IMR-90 (cell line): ENCODE data around the gene ACBD3. TPM values are rescaled to one million over a fixed set of nuclear protein-coding genes. Genes with fewer than 3 reads are reported as not detected.
"Not testable (repeated sequence)": the region's sequence is repeated elsewhere in the genome, so short reads cannot be mapped to it uniquely, and the experiment has no call there.

Experiments
- ATAC-seq: fragments of 200-7000 bp; cut with Tn5 transposase; 2 replicates; pipeline ENCODE4 v1.9.1; 2020; ENCODE audit warnings: low read depth, mild to moderate bottlenecking, moderate library complexity
- BruUV-seq: library from RNA; stranded (reverse); fragments of 400-500 nt; replicated peaks from 2 replicates; lab custom pipeline; 2021; lab: Mats Ljungman, UMichigan
- CTCF ChIA-PET: fragments of 300-600 bp; formaldehyde crosslinking; extraction: SDS; loops from one replicate; lab custom pipeline; 2021; ENCODE audit warnings: antibody characterized with exemption; lab: Yijun Ruan, JAX
- POLR2A ChIA-PET: fragments of 300-600 bp; sonication (Branson Sonifier 250); formaldehyde crosslinking; loops from one replicate; lab custom pipeline; 2022; ENCODE audit warnings: antibody characterized with exemption; ENCODE audit not compliant: unreplicated experiment; lab: Charles Lee
- DNase-seq: peaks from one replicate; pipeline ENCODE4 v3.0.0; 2013
- H2AFZ ChIP-seq: replicated peaks from 2 replicates; pipeline ENCODE3; 2013; ENCODE audit warnings: low read length, mild to moderate bottlenecking; ENCODE audit not compliant: poor library complexity
- H2AK5ac ChIP-seq: 2 replicates; pipeline ENCODE4 v1.6.1; 2013; ENCODE audit warnings: low read depth, low read length, inconsistent platforms
- H2AK9ac ChIP-seq: replicated peaks from 2 replicates; pipeline ENCODE3; 2013; ENCODE audit warnings: mild to moderate bottlenecking, low read depth, low read length, moderate library complexity; ENCODE audit not compliant: poor library complexity
- H2BK120ac ChIP-seq: 2 replicates; pipeline ENCODE4 v1.6.1; 2013; ENCODE audit warnings: low read depth, low read length, inconsistent platforms
- H2BK15ac ChIP-seq: 3 replicates; pipeline ENCODE4 v1.6.1; 2013; ENCODE audit warnings: low read depth, low read length, inconsistent platforms
- H2BK20ac ChIP-seq: 2 replicates; pipeline ENCODE4 v1.6.1; 2013; ENCODE audit warnings: low read depth, mild to moderate bottlenecking, inconsistent platforms, low read length, moderate library complexity
- H2BK5ac ChIP-seq: 2 replicates; pipeline ENCODE4 v1.6.1; 2013; ENCODE audit warnings: mild to moderate bottlenecking, low read depth, low read length, inconsistent platforms; ENCODE audit not compliant: poor library complexity, severe bottlenecking
- H3K14ac ChIP-seq: replicated peaks from 2 replicates; pipeline ENCODE4 v1.6.1; 2013; ENCODE audit warnings: low read depth, low read length, inconsistent platforms
- H3K18ac ChIP-seq: 2 replicates; pipeline ENCODE4 v1.6.1; 2013; ENCODE audit warnings: low read depth, low read length, control low read depth
- H3K23ac ChIP-seq: 2 replicates; pipeline ENCODE4 v1.6.1; 2013; ENCODE audit warnings: low read depth, low read length, inconsistent platforms
- H3K27ac ChIP-seq: 2 replicates; pipeline ENCODE4 v1.5.1; 2013; ENCODE audit warnings: mild to moderate bottlenecking, control low read depth, low read length; ENCODE audit not compliant: insufficient read depth
- H3K27me3 ChIP-seq: 2 replicates; pipeline ENCODE4 v1.6.1; 2013; ENCODE audit warnings: low read length; ENCODE audit not compliant: control insufficient read depth, insufficient read depth
- H3K36me3 ChIP-seq: 2 replicates; pipeline ENCODE4 v1.6.1; 2013; ENCODE audit warnings: low read length, mixed read lengths; ENCODE audit not compliant: control insufficient read depth, insufficient read depth
- H3K4ac ChIP-seq: 2 replicates; pipeline ENCODE4 v1.6.1; 2013; ENCODE audit warnings: low read depth, low read length, inconsistent platforms
- H3K4me1 ChIP-seq: 2 replicates; pipeline ENCODE4 v1.6.1; 2013; ENCODE audit warnings: low read length, mixed read lengths; ENCODE audit not compliant: control insufficient read depth, insufficient read depth
- H3K4me2 ChIP-seq: 2 replicates; pipeline ENCODE4 v1.6.1; 2013; ENCODE audit warnings: low read depth, mild to moderate bottlenecking, control low read depth, low read length, moderate library complexity
- H3K4me3 ChIP-seq: 2 replicates; pipeline ENCODE4 v1.5.1; 2013; ENCODE audit warnings: low read depth, mild to moderate bottlenecking, control low read depth, low read length, moderate library complexity; ENCODE audit not compliant: insufficient read depth
- H3K56ac ChIP-seq: 2 replicates; pipeline ENCODE4 v1.6.1; 2013; ENCODE audit warnings: low read length, inconsistent platforms; ENCODE audit not compliant: insufficient read depth; ENCODE audit errors: extremely low read depth
- H3K79me1 ChIP-seq, 2 experiments: 2 replicates each; pipeline ENCODE4 v1.6.1; 2013; ENCODE audit warnings: low read length in 2 of 2, inconsistent platforms in 1 of 2, low read depth in 1 of 2
- H3K9ac ChIP-seq: 2 replicates; pipeline ENCODE4 v1.6.1; 2013; ENCODE audit warnings: low read depth, low read length, control low read depth
- H3K9me1 ChIP-seq: 2 replicates; pipeline ENCODE4 v1.6.1; 2013; ENCODE audit warnings: low read length, inconsistent platforms; ENCODE audit not compliant: insufficient read depth
- H3K9me3 ChIP-seq: 2 replicates; pipeline ENCODE4 v1.6.1; 2013; ENCODE audit warnings: low read length; ENCODE audit not compliant: control insufficient read depth, insufficient read depth
- H4K20me1 ChIP-seq: 2 replicates; pipeline ENCODE4 v1.6.1; 2013; ENCODE audit warnings: low read length, inconsistent platforms; ENCODE audit not compliant: insufficient read depth
- H4K5ac ChIP-seq: 2 replicates; pipeline ENCODE4 v1.6.1; 2013; ENCODE audit warnings: mild to moderate bottlenecking, low read depth, low read length, control low read depth
- H4K8ac ChIP-seq, 2 experiments: 2 replicates each; pipeline ENCODE4 v1.6.1; 2013; ENCODE audit warnings: low read depth in 2 of 2, low read length in 2 of 2, control low read depth in 1 of 2, inconsistent platforms in 1 of 2
- H4K91ac ChIP-seq: 2 replicates; pipeline ENCODE4 v1.6.1; 2013; ENCODE audit warnings: low read depth, low read length, inconsistent platforms; ENCODE audit not compliant: insufficient read depth
- WGBS, 2 experiments: methylation state at CpG; one replicate each; pipeline versions ENCODE4 v1.1.5 to v1.1.7; 2013; ENCODE audit warnings: missing lambda C conversion rate in 2 of 2; ENCODE audit not compliant: insufficient read length in 1 of 2; ENCODE audit errors: extremely low coverage in 2 of 2; 5-methylcytosine and 5-hydroxymethylcytosine counted together
- dilution Hi-C: fragments of 300-500 bp; cut with HindIII; formaldehyde crosslinking; loops from one replicate; pipeline ENCODE4 v1.14.3; 2018; ENCODE audit warnings: low sequenced_read_pairs; ENCODE audit not compliant: unreplicated experiment
- in situ Hi-C: fragments of 300-500 bp; cut with MboI; formaldehyde crosslinking; loops from 3 replicates; pipeline ENCODE4 v1.14.3; 2019; ENCODE audit warnings: low sequenced_read_pairs, inconsistent platforms, mixed read lengths
- intact Hi-C: fragments of 100-400 bp; cut with micrococcal nuclease; formaldehyde crosslinking; loops from 2 replicates; pipeline ENCODE4 v1.10.0; 2022
- polyA plus RNA-seq, 3 experiments: library from polyadenylated mRNA; depleted of rRNA; stranded (reverse); fragments of >200 nt; gene quantifications; 2 replicates each; pipeline ENCODE4 v1.2.3, GENCODE V29; 2012; ENCODE audit warnings: low replicate concordance in 1 of 3
- total RNA-seq: library from RNA; depleted of rRNA; stranded (reverse); fragments of >200 nt; gene quantifications from 2 replicates; pipeline ENCODE4 v1.2.3, GENCODE V29; 2012

The ACBD3 gene
- total and polyA plus RNA-seq, 2 of the 4 experiments (the other 2 are of a cell fraction): 30.3 to 59.7 TPM

DNA sequence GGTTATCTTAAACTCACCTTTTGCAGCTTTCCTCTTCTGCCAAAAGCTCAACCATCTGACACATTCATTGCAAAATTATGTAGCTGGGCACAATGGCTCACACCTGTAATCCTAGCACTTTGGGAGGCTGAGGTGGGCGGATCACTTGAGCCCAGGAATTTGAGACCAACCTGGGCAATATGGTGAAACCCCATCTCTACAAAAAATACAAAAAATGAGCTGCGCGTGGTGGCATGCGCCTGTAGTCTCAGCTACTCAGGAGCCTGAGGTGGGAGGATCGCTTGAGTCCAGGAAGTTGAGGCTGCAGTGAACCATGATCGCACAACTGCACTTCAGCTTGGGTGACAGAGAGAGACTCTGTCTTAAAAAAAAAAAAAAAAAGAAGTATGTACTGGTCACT is 16.1 kb upstream of the ACBD3 start:
- POLR2A ChIA-PET, H3K4me1 ChIP-seq, H3K9me1 ChIP-seq, H4K8ac ChIP-seq, H4K20me1 ChIP-seq, in situ Hi-C loops, H4K5ac ChIP-seq, H2BK120ac ChIP-seq, H2AK9ac ChIP-seq, H3K27ac ChIP-seq, H4K91ac ChIP-seq, H3K56ac ChIP-seq, DNase-seq, H2BK20ac ChIP-seq, H3K4me2 ChIP-seq, H3K79me1 ChIP-seq, H2AK5ac ChIP-seq, H3K36me3 ChIP-seq, BruUV-seq, H3K9ac ChIP-seq, H3K4me3 ChIP-seq, H3K9me3 ChIP-seq, H2BK5ac ChIP-seq, H2BK15ac ChIP-seq, H3K18ac ChIP-seq, H3K23ac ChIP-seq, H3K14ac ChIP-seq, H3K27me3 ChIP-seq, H3K4ac ChIP-seq, ATAC-seq, dilution Hi-C loops, H2AFZ ChIP-seq: not testable (repeated sequence)
- CTCF ChIA-PET: interaction anchor here (0.6 to 0.7 kb wide), 3 partner anchors 12 to 595 kb away, joined by 3 to 6 read pairs (median 3); no protein-coding TSS in a partner anchor
- intact Hi-C loops: loop anchor here (10.0 kb wide), 1 partner anchor 132 kb away; no protein-coding TSS in a partner anchor
- WGBS, 2 experiments: no CpG with 5 or more reads among the region's 6 CpGs
